ENCODE results near the gene KATNBL1.

KATNBL1 gene

DNA sequence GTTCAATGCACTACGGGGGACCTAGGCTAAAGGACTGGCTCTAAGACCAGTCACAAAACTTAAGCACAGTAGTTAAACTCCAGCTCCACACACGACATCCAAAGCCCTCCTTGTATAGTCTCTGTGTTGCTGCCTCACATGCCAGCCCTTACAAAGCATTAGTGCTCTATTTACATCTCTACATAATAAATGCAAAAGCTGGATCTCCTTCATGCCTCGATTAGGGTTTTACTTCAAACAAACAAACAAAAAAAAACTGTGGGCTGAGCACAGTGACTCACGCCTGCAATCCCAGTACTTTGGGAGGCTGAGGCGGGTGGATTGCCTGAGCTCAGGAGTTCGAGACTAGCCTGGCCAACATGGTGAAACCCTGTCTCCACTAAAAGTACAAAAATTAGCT lies 98.4 kb downstream of the KATNBL1 start:
- no peak for FAIRE-seq

DNA sequence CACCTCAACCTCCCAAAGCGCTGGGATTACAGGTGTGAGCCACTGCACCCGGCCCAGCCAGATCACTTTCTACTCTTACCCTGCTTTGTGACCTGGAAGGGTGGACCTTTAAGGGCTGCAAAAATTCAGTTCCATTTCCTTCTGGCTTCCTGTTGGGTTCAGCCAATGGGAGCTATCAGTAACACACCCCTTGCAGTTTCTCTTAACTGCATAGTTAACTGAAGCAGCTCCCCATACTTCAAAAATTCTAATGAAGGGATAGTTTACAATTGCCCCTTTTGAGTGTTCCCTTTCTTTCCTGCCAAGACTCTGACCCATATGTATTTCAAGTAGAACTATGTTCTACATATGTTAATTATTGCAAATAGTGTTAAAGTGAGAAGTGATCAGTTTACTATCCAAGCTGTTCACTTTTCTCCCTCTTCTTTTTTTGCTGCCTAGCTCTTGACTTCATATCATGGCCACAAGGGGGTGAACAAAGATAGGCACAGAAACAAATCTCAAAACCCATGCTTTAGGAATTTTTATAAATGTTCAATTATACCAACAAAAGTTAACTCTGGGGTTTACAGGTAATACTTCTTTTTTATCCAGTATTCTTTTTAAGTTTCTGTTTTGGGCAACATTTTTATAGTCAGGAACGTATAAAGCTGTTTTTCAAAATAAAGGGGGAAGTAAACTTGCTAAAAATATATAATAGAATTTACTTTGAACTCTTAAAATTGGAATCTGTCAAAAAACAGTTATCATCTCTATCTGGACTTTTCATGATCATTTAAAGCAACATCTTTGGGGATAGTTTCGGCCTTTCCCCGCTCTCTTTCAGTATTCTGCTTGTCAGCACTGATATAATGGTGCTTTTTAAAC lies 99.9 kb downstream of the KATNBL1 start:
- FAIRE-seq = peak; percentile 95

DNA sequence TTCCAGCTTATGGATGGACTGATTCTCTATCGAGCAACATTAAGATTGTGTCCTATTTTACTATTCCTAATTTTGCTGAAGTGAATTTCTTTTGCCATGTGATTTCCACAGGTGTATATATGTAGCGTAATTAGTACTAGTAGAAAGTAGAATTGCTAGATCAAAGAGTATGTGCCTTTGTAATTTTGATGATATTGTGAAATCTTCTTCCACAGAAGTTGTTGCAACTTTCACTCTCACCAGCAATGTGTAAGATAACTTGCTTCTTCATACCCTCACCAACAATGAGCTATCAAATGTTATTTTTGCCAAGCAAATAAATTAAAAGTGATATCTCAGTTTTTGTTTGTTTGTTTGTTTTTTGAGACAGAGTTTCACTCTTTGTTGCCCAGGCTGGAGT lies 102.6 kb downstream of the KATNBL1 start:
- FAIRE-seq = no peak

DNA sequence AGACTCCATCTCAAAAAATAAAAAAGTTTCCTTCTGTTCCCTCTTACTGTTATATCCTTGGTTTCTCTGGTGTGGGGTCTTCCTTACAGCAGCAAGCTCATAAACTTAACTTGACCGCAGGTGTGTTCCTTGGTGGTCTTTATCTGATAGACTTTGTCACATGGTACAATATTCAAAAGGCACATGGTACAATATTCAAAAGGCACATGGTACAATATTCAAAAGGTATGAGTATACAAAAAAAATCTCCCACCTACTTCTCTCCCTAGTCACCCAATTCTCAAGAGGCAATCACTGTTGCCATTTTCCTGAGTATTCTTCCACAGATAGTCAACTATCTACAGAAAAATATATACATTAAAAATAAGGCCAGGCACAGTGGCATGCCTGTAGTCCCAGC lies 103.5 kb downstream of the KATNBL1 start:
- FAIRE-seq = no peak

DNA sequence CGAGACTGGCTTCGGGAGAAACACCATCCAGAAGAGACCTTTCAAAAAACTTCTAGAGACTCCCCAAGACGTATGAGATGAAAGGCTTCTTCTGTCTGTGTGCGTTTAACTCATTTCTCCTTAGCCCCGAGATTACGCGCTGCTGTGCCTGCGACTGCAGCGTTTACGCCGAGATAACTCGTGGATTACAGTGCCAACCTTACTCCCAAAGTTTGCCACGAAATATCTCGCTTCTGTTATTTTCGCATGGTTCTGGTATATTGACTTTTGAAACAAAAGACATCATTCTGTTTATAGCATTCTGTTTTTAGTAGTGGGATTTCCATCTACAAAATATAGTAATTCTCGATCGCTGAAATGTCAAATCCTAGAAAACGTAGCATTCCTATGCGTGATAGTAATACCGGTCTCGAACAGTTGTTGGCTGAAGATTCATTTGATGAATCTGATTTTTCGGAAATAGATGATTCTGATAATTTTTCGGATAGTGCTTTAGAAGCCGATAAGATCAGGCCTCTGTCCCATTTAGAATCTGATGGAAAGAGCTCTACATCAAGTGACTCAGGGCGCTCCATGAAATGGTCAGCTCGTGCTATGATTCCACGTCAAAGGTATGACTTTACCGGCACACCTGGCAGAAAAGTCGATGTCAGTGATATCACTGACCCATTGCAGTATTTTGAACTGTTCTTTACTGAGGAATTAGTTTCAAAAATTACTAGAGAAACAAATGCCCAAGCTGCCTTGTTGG lies 107.5 kb downstream of the KATNBL1 start:
- no peak for FAIRE-seq

DNA sequence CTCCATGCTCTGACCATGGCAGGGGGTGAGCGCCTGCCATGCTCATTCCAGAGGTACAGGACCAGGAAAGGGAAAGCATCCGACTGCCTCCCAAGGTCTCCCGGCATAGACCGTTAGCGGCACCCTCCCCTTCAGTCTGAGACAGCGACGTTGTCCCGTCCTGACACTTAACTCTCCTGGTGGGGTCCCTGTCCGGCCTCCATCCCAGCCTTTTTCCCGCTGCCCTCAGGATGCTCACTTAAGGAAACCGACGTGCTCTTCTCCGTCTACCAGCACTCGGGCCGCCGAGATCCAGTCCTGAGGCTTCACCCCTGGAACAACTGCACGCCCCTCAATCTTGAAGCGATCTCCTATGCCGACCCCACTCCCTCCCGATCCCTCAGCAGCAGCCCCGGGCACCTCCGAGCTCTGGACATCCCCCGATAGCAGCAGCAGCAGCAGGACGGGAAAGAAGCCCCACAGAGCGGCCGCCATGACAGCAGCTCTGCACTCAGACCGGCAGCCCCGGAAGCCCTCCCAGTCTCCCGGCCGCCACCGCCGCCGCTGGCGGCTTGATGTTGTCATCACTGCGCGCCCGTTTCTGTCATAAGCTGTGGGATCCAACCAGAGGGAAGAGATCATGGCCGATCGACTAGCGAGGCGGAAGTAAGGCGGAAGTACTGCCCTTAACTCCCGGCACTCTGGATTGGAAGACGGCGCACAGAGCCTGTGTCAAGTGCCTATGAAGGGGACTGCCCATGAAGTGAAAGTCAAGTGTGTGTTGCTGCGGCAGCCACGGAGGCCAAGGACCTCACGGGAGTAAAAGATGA lies 108.3 kb downstream of the KATNBL1 start, which contains the start of the genes EMC7 and PGBD4:
TSS of gene EMC7 (minus strand) at position 497 of the 809 bp plus-strand sequence. CDS start at position 474, 23 bp downstream.
TSS of gene PGBD4 (plus strand) at position 718 of the 809 bp plus-strand sequence. CDS start 449 bp downstream, outside the sequence.
- FAIRE-seq = peak; percentile 98

DNA sequence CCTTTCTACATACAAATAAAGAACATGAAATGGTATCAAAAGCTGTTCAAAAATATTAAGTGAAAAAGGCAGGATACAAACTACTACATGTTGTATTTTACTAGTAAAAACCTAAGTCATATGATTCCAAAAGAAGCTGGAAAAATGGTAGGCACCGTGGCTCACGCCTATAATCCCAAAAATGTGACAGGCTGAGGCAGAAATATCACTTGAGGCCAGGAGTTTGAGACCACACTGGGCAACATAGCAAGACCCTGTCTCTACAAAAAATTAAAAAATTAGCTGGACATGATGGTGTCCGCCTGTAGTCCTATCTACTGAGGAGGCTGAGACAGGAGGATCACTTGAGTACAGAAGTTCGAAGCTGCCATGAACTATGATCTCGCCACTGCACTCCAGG lies 110.0 kb downstream of the KATNBL1 start:
- FAIRE-seq = no peak

All from G401.6 (cell line).